NCI-H1436 (cell line): ENCODE results near the gene SAMD4B.

ENCODE experiments used
- DNase-seq: peaks from one replicate; lab custom pipeline; 2025; lab: John Stamatoyannopoulos, UW

The SAMD4B gene

GRCh38 chr19:39410017-39410830 lies 68.0 kb downstream of the SAMD4B start:
- peak; percentile 16 for DNase-seq

GRCh38 chr19:39410831-39411080 lies 68.5 kb downstream of the SAMD4B start:
- no peak for DNase-seq

- DNase-seq = no peak
Observed at GRCh38 chr19:39411081-39411831, 69.0 kb downstream of the SAMD4B start.

GRCh38 chr19:39411832-39412099 lies 69.5 kb downstream of the SAMD4B start:
- DNase-seq = peak; percentile 85

GRCh38 chr19:39412100-39412866 lies 70.1 kb downstream of the SAMD4B start, which contains the start of gene PLEKHG2:
Gene PLEKHG2, plus strand, starts transcription at chr19:39412669. Its CDS starts 1,418 bp downstream, at chr19:39414087.
- DNase-seq = peak; percentile 98

GRCh38 chr19:39412867-39413271 lies 70.6 kb downstream of the SAMD4B start:
- no peak for DNase-seq

- peak; percentile 62 for DNase-seq
Observed at GRCh38 chr19:39413272-39413910, 71.2 kb downstream of the SAMD4B start.

- no peak for DNase-seq
Observed at GRCh38 chr19:39413911-39414608, 71.8 kb downstream of the SAMD4B start.

- no peak for DNase-seq
Observed at GRCh38 chr19:39415111-39416046, 73.2 kb downstream of the SAMD4B start.

GRCh38 chr19:39416152-39417120 lies 74.2 kb downstream of the SAMD4B start:
- no peak for DNase-seq

GRCh38 chr19:39417463-39418181 lies 75.4 kb downstream of the SAMD4B start:
- no peak for DNase-seq

GRCh38 chr19:39419003-39419402 lies 76.8 kb downstream of the SAMD4B start:
- no peak for DNase-seq

GRCh38 chr19:39420769-39421168 lies 78.5 kb downstream of the SAMD4B start:
- no peak for DNase-seq

GRCh38 chr19:39422020-39422419 lies 79.8 kb downstream of the SAMD4B start:
- no peak for DNase-seq

- no peak for DNase-seq
Observed at GRCh38 chr19:39423258-39424086, 81.3 kb downstream of the SAMD4B start.

GRCh38 chr19:39424934-39425333 lies 82.7 kb downstream of the SAMD4B start:
- no peak for DNase-seq

GRCh38 chr19:39425744-39426143 lies 83.5 kb downstream of the SAMD4B start:
- DNase-seq = no peak

- DNase-seq = no peak
Observed at GRCh38 chr19:39426170-39426569, 83.9 kb downstream of the SAMD4B start.
